NCI-H1092 (cell line): Measurements from ENCODE around the gene GPAM.
"Not testable (repeated sequence)": the region's sequence is repeated elsewhere in the genome, so short reads cannot be mapped to it uniquely, and the experiment has no call there.

Experiments used
- DNase-seq: peaks from one replicate; lab custom pipeline; 2025; lab: John Stamatoyannopoulos, UW

Gene GPAM

DNA sequence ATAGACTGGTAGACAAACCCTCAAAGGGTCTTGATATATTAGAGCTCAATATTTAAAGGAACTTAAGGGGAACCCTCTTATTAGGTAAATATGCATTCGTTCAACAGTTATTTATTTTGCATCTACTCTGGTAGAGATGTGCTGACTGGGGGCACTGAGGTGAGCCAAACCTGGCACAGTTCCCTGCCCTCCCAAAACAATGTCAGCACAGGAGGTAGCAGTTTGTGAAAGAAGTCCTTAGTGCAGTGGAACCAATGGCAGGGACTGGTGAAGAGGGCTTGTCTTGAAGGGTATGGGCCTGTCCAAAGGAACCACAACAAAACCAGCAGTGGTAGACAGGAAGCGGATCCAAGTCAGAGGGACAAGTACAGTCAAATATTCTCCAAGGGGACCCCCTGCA, 32.6 kb upstream of the GPAM start:
- no peak for DNase-seq

DNA sequence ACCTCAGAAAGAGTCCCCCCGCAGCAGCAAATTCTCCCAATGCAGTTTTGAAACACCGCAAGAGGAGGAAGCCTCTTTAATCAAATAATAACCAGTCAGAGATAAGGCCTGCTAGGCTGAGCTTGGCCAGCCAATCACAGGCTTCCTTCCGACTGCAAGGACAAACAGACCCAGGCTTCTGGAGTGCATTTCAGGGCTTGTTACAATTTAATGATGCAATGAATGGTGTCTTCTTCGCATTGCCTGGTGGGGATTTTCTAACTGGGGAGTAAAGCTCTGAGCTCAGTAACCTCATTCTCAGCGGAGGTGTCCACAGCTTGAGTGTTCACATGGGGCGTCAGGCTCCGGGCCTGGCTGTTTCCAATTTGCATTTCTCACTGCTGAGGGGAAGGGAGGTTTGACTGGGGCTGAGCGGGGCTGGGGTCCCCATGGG, 31.8 kb upstream of the GPAM start:
- no peak for DNase-seq

DNA sequence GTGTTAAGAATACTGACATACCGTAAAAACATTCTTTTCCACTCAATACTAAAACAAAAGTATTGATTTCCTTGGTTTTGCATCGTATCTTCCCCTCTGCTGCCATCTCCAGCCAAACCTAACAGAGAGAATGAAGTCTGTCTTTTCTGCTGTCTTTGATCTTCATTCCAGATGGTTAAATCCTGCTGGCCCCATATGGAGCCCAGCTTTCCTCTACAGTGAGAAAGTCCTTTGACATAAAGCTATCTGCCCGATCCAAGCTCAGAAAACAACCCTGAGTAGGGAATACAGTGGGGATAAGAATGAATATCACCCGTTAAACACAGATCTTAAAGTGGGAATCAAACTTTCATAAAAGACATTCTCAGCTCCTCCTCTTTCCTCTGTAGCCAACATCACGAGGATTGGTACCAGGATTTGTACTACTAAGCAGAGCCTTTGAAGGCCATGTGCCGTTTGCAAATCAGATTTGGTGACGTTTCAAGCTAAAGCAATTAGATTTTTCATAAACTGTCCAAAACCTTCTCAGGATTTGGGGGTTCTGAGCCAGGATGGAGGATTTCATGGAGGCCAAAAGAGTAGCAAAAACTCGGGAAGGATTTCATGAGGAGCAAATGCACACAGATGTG, 30.8 kb upstream of the GPAM start:
- DNase-seq = no peak

DNA sequence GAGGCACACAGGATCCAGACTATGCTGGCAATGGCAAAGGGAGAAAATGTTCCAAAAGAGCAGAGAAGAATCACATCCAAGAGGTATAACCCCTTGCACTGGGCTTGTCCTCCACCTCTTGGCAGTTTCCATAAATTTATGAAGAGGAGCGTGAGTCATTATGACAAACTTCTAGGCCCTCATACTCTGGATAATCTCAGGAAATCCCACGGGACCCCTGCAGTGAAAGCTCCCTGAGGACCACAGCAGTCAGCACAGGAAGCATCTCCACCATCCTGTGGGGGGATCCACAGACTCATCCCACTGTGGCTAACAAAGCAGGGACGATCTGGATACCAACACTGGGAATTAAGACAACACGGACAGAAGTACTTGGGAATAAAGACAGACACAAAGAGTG, 30.3 kb upstream of the GPAM start:
- no peak for DNase-seq

DNA sequence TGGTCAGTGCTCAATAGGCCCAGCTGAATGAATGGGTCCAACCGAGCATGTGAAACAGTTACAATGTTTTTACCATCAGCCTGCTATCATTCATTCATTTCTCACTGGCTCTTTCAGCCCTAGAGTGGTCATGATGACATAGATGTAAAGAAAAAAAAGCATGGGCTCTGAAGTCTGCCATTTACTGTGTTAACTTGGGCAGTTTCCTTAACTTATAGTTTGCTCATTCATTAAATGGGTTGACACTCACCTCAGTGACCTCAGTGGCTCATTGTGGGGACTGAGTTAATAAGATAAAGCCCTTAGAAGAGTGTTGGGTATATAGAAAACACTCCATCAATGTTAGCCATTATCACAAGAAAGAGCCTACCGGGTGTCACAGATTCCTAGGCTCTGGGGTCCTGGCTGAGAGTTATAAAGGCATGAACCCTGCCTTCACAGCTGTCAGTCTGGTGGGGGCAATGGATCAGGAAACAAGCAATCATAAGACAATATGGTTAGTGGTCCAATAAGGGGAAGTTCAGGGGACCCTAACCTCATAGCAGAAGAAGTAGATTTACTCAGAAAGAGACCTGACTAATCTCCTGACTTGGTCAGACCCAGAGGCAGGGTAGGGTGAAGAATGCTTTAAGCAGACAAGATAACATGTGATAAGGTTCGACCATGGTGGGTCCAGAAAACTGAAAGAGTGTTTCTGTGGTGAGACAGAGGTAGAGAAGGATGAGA, 29.7 kb upstream of the GPAM start:
- no peak for DNase-seq

DNA sequence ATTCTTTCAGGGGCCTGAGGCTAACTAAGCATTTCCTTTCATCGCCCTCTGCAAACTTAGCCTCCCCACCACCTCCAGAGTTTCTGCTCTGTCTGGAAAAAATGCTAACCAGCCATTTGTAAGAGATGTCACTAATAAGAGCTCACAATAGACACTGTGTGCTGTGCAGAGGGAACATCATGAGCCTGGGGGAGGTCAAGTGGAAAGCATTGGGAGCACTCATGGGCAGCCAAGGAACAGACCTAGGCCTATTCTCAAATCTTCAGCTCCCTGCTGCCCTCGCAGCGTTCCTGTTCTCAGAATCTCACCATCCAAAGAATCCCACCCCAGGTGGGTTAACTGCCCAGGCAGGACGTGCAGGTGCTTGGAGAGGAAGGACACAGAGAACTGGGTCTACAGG, 27.1 kb upstream of the GPAM start:
- no peak for DNase-seq

DNA sequence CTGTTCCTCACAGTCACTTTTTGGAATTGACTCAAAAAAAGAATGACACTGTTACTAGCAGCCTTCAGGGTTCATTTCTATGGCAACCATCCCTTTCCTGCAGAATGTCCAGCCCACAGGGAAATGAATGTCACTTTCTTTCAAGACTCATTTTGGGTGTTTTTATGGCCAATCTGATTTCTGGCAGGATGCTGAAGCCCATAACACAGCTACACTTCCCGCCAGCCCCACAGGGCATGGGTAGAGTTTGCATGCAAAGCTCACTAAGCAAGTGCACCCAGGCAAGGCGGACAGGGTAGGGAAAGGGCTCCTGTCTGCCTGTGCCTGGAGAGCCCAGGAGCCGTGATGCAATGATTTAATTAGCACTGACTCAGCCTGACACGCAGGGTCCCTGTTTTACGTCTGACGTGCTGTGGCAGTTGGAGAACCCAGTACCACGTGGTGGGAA, 26.1 kb upstream of the GPAM start:
- no peak for DNase-seq

DNA sequence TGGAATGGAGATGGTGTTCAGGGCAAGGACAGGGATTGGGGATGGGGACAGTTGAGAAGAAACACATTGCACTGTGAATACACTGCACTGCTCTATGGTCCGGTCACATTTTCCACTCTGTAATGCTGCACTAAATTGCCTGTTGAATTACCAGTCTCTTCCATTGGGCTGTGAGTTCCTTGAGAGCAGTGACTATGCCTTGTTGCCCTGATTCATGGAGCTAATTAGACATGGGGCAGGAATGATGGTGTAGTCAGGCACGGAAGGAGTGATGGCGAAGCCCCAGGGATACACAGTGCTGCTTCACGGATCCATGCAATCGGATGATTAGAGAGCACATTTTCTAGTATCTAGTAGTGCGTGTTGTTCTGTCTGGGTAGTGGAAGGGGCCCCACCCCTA, 25.4 kb upstream of the GPAM start:
- DNase-seq = no peak

DNA sequence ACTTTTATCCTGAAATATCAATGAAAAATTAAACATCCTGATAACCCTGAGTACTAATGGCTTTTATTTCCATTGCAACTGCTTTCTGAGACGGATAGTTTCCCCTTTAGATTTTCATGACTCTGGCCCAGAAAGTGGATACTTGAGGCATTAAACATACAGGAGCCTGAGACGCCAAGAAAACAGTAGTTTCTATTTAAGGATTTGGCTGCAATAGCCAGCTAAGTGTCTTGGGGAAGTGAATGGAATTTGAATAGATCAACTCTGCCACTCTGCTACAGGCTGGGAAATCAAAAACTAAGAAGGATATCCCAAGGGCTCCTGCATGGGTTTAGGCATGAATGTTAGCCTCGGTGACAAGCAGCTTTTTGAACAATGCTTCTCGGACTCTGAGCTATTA, 24.7 kb upstream of the GPAM start:
- no peak for DNase-seq

DNA sequence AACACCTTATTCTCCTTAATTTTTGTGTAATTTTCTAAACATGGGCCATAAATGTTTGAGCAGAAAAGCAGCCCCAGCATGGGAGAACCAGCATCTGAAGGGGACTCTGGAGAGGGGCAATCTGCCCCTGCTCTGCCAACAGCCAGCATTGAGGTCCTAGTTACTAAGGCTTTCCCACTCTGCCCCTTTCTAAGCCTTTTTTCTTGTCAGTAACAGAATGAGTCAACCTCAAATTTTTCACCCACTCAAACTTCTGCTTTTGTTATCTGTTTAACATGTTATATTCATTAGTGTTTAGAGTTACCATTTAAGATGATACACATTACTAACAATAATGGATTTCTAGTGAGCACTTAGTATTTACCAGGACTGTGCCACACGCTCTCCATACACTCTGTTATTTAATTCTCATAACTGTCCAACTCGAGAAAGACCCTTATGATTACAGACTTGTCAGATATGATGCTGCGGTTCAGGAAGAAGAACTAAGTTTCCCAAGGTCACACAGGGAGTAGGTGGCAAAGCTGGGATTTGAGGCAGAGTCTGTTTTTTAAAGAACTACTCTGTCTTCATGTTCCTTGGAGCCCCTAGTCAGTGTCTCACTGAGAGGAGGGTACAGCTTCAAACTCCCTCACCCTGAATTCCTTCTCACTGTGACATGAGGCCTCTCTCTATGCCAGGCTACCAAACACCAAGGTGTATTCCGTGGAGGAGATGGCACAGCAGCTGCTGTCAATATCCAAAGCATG, 19.9 kb upstream of the GPAM start:
- no peak for DNase-seq

DNA sequence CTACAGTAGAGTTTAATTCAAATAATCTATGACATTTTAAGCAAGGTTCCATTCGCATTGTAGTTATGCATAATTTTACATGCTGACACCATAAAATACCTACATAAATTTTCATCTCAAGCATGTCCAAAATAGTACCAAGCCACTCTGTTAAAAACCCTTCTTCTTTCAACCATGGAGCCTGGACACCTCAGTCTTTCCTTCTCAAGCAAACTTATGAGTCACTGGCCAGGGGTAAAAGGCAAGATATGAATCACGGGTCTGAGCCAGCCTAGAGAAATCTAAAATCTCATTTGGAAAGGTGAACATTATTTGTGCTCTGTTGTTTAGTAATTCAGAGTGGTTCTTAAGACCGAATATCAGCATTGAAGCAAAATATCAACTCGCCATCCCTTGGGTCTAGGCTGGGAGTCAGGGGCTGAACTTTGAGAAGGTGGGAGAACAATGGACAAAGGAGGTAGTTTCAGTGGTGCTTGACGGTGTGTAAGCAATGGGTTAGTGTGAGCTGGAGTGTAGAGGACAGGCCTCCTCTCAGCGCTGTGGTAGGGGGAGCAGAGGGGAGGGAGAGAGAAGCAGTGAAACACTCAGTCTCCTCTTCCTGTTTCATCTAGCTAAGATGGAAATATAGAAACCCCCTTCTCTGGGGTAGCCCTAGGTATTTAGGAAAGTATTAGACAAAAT, 19.1 kb upstream of the GPAM start:
- no peak for DNase-seq

DNA sequence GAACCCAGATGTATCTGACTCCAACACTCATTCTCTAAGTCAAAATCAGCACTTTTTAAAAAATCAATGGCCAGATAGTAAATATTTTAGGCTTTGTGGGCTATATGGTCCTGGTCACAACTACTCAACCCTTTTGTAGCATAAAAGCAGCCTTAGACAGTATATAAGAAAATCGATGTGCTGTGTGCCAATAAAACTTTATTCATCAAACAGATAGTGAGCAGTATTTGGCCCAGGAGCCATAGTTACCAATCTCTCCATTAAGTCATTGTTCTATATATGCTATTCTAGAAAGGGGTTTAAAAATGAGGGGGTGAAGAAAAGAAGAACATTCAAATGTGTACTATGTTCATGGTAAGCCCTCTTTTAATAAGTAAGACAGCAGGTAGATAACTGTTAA, 18.5 kb upstream of the GPAM start:
- DNase-seq = no peak

DNA sequence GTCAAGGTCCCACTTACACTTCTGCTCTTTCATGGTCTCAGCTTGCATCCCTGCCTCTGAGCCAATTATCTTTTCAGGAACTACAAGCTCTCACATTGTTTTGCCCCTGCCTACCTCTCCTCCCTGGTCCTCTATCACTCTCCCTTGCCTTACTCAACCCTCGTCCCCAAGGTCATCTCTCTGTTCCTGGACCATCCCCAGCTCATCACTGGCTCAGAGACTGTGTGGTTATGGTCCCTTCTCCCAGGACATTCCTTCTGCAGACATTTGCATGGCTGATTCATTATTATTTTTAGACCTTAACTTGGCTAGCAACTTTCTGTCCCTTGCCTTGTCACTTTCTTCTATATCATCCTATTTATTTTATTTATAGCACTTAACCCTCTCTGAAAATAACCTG, 17.8 kb upstream of the GPAM start:
- DNase-seq = no peak

DNA sequence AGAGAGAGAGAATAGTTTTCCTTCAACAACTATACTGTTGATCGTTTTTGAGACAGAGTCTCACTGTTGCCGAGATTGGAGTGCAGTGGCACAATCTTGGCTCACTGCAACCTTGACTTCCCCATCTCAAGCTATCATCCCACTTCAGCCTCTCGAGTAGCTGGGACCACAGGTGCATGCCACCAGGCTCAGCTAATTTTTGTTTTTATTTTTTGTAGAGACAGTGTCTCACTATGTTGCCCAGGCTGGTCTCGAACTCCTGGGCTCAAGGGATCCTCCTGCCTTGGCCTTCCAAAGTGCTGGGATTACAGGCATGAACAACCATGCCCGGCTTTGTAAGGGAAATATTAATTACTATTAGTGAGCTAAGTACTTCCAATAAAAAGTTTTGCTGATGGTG, 16.7 kb upstream of the GPAM start:
- not testable (repeated sequence) for DNase-seq

DNA sequence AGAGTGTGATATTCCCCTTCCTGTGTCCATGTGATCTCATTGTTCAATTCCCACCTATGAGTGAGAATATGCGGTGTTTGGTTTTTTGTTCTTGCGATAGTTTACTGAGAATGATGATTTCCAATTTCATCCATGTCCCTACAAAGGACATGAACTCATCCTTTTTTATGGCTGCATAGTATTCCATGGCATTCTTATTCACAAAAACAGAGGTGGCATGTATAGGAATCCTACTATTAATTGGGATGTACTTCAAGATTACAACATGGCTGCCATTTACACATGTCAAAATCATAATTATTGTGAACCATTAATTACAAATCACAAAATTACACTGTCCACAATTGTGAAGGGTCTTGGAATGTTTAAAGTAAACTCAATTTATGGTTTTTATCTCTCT, 14.1 kb upstream of the GPAM start:
- DNase-seq = not testable (repeated sequence)

DNA sequence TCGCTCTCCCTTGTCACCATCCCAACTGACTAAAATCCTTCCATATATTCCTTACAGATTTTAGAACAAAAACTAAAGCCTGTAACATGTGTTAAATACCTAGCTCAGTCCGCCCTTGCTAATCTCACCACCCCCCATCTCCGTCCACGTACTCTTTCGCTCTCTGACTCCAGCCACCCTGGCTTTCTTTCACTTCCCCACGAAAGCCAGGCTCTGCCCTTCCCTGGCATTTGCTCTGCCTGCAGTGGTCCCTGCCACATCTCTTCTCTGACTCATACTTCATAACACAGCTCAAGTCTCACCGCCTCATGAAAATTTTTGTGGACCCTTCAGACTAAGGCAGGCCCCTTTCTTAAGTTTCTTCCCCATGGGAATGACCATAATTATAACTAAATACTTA, 11.7 kb upstream of the GPAM start:
- DNase-seq = no peak

DNA sequence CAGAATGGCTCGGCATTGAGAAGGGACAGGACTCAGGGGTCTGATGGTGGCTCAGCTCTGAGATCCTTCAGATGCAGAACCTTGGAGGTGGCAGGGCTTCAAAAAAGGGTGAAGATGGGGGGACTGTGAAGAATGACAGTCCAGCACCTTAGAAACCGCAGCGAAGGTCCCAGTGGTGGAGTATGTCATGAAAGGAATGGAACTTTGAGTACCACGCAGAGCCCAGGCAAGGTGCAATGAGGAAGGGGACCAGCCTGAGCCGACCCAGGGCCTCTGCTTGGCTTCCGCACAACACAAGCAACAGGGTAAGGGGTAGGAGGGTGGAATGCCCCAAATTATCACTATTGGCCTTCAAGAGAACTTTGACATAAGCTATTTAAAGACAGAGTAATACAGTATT, 8.2 kb upstream of the GPAM start:
- no peak for DNase-seq

DNA sequence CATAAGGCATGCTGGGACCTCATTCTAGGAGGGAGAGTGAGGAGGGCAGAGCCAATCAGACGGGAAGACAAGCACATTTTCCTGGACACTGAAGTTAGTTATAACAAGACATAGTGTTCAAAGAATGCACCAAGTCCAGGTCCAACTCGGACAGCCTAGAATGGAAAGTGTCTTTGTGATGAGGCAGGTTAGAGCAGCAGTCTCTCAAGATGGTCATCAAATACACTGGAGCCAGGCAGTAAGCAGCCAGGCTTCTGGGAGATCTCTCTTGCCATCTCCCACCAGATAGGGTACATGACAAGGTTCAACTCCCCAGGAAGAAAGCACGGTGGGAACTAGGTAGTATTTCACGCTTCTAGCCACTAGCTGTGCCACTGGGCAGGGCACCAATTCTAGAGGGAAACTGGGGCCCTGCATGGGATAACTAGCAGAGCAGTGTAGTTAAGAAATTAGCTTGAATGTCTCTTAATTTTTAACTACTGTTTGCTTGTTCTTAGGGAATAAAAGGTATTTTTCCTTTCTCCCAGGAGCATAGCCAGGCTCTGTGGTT, 7.6 kb upstream of the GPAM start:
- DNase-seq = no peak

DNA sequence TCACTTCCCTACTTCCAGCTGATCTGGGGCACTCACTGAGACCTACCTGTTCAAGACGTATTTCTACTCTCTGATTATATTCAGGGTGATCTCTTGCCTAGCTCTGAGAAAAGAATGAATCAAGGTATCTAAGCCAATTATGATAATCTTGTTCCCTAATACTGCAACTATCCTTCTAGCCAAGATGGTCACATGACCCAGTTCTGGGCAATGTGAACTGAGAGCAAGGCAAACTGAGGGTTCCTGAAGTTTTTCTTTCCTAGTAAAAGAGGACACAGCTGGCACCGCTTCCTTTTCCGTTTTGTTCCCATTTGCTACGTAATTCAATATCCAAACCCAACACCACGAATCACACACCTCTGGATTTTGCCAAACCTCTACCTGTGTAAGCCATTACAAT, 5.9 kb upstream of the GPAM start:
- DNase-seq = no peak

DNA sequence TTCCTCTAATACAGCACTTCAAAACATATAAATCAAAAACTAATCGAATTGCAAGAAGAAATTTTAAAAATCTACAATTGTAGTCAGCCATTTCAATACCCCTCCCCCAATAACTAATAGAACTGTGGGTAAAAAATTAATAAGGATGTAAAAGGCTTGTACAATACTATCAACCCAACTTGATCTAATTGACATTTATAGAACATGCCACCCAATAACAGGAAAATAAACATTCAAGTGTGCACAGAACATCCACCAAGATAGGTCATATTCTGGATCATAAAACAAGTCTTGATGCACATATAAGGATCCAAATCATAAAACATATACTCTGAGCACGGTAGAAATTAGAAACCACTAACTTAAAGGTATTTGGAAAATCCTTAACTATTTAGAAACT, 4.0 kb upstream of the GPAM start:
- no peak for DNase-seq

DNA sequence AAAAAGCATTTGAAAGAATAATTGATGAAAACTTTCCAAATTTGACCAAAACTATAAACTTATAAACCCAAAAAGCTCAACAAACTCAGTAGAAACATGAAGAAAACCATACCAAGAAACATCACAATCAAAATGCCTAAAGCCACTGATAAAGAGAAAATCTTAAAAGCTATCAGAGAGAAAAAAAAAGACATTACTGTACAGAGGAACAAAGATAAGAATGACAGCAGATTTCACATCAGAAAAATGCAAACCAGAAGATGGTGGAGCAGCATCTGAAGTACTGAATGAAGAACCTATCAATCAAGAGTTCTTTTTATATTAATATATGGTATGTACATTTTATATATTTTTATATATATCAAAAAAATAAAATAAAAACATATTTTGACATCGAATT, 2.4 kb upstream of the GPAM start:
- no peak for DNase-seq

DNA sequence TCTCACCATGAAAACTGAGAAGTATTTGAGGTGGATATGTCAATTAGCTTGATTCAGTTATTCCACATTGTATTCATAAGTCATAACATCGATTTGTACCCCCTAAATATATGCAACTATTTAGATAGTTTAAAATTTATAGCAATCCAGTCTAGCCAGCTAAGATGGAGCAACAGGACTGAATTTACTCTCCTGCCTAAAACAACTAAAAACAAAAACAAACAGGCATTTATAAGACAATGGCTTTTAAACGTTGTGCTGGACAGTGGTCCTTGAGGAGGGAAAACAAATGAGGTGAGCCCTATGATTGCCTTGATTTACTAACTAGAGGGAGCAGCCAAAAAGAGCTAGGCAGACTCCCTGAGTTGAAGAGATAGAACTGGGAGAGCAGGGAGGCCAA, 814 bp upstream of the GPAM start:
- no peak for DNase-seq

DNA sequence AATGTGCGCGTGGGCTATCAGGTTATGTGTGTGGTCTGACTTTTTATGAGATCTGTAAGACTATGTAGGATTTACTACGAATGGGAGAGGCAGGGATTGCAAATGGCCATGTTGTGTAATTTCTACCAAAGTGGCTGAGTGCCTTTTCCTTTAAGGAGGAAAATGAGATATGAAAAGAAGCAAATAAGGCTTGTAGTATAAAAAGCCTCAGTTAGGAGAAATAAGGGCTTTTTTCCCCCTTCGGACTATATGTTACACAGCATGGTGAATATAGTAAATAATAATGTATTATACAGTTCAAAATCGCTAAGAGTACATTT, 447 bp upstream of the GPAM start:
- no peak for DNase-seq
